HepG2 (cell line): ENCODE results near the gene SERPINA3. TPM values are rescaled to one million over a fixed set of nuclear protein-coding genes. Genes with fewer than 3 reads are reported as not detected.

Experiments
- GABPB1 ChIP-seq: IDR thresholded peaks from 2 replicates; pipeline ENCODE4 v1.6.1; 2016; ENCODE audit warnings: mild to moderate bottlenecking, missing genetic modification reagents, moderate library complexity, missing compliant biosample characterization
- MAF1 ChIP-seq: sonication (generic); formaldehyde crosslinking; IDR thresholded peaks from 2 replicates; pipeline ENCODE4 v1.5.0; 2020; ENCODE audit warnings: missing genetic modification reagents, borderline replicate concordance
- MED13 ChIP-seq: sonication (generic); formaldehyde crosslinking; IDR thresholded peaks from 2 replicates; pipeline ENCODE4 v1.5.0; 2020; ENCODE audit warnings: missing genetic modification reagents
- NKX3-1 ChIP-seq: sonication (generic); formaldehyde crosslinking; IDR thresholded peaks from 2 replicates; pipeline ENCODE4 v1.5.0; 2020; ENCODE audit warnings: missing genetic modification reagents
- RBFOX2 ChIP-seq: fragments of 200-400 bp; formaldehyde crosslinking; IDR thresholded peaks from 2 replicates; pipeline ENCODE4 v1.6.1; 2017; ENCODE audit warnings: low read depth, mild to moderate bottlenecking, low read length
- TEAD3 ChIP-seq: optimal IDR thresholded peaks from 2 replicates; pipeline ENCODE3; 2016; ENCODE audit warnings: borderline replicate concordance
- XRCC5 ChIP-seq: fragments of 200-400 bp; formaldehyde crosslinking; optimal IDR thresholded peaks from 2 replicates; pipeline ENCODE3; 2017; ENCODE audit warnings: mild to moderate bottlenecking, low read length
- ZNF282 ChIP-seq: fragments of 450-650 bp; IDR thresholded peaks from 2 replicates; pipeline ENCODE4 v1.6.1; 2018; ENCODE audit not compliant: partially characterized antibody
- ZNF317 ChIP-seq: sonication (generic); formaldehyde crosslinking; IDR thresholded peaks from 2 replicates; pipeline ENCODE4 v1.5.0; 2020; ENCODE audit warnings: mild to moderate bottlenecking, missing genetic modification reagents
- ZNF570 ChIP-seq: sonication (generic); formaldehyde crosslinking; IDR thresholded peaks from 2 replicates; pipeline ENCODE4 v1.4.0; 2020; ENCODE audit warnings: mild to moderate bottlenecking, missing genetic modification reagents, borderline replicate concordance
- ZNF788 ChIP-seq: sonication (generic); formaldehyde crosslinking; IDR thresholded peaks from 2 replicates; pipeline ENCODE4 v1.5.0; 2020; ENCODE audit warnings: mild to moderate bottlenecking, missing genetic modification reagents, borderline replicate concordance
- polyA plus RNA-seq, 8 experiments: library from polyadenylated mRNA; depleted of rRNA in 3 of 8; stranded (reverse) in 7 of 8; unstranded in 1 of 8; fragments of >200 nt; fragmentation: Illumina TruSeq in 4 of 8; extraction: Trizol in 4 of 8; gene quantifications; 2 replicates each; pipeline versions ENCODE4 v1.2.1 to v1.2.3, GENCODE V29; 2011 to 2016; ENCODE audit warnings: low read depth in 4 of 8, missing spikeins in 1 of 8, mixed read lengths in 1 of 8; ENCODE audit not compliant: insufficient read depth in 1 of 8
- total RNA-seq, 5 experiments: library from RNA; depleted of rRNA; stranded (reverse); fragments of >200 nt; fragmentation: Illumina TruSeq; extraction: Trizol; gene quantifications; 2 replicates each; pipeline ENCODE4 v1.2.3, GENCODE V29; 2016; ENCODE audit warnings: low read depth in 1 of 5
- TF ChIP-seq, protein P1 (sequence below), 2 experiments: sonication (generic) in 1 of 2; formaldehyde crosslinking in 1 of 2; IDR thresholded peaks; 2 replicates each; pipeline versions ENCODE4 v1.4.0 to v1.6.1; 2016 to 2020; ENCODE audit warnings: borderline replicate concordance in 1 of 2, low read depth in 1 of 2, mild to moderate bottlenecking in 1 of 2, missing genetic modification reagents in 1 of 2
- TF ChIP-seq, protein P2 (sequence below): sonication (generic); formaldehyde crosslinking; IDR thresholded peaks from 2 replicates; pipeline ENCODE4 v1.4.0; 2020; ENCODE audit warnings: missing genetic modification reagents
- TF ChIP-seq, protein P3 (sequence below): sonication (generic); formaldehyde crosslinking; IDR thresholded peaks from 2 replicates; pipeline ENCODE4 v1.5.0; 2020; ENCODE audit warnings: mild to moderate bottlenecking, missing genetic modification reagents
- TF ChIP-seq, protein P4 (sequence below): sonication (generic); formaldehyde crosslinking; IDR thresholded peaks from 2 replicates; pipeline ENCODE4 v1.5.1; 2020; ENCODE audit warnings: mild to moderate bottlenecking, moderate library complexity, missing genetic modification reagents
- TF ChIP-seq, protein P5 (sequence below): sonication (generic); formaldehyde crosslinking; IDR thresholded peaks from 2 replicates; pipeline ENCODE4 v1.5.0; 2020; ENCODE audit warnings: missing genetic modification reagents

SERPINA3 gene
- total and polyA plus RNA-seq, 2 of the 13 experiments (the other 11 are each of a cell fraction or from before 2014, with no cell fraction given), result 825 to 2,200 TPM

DNA sequence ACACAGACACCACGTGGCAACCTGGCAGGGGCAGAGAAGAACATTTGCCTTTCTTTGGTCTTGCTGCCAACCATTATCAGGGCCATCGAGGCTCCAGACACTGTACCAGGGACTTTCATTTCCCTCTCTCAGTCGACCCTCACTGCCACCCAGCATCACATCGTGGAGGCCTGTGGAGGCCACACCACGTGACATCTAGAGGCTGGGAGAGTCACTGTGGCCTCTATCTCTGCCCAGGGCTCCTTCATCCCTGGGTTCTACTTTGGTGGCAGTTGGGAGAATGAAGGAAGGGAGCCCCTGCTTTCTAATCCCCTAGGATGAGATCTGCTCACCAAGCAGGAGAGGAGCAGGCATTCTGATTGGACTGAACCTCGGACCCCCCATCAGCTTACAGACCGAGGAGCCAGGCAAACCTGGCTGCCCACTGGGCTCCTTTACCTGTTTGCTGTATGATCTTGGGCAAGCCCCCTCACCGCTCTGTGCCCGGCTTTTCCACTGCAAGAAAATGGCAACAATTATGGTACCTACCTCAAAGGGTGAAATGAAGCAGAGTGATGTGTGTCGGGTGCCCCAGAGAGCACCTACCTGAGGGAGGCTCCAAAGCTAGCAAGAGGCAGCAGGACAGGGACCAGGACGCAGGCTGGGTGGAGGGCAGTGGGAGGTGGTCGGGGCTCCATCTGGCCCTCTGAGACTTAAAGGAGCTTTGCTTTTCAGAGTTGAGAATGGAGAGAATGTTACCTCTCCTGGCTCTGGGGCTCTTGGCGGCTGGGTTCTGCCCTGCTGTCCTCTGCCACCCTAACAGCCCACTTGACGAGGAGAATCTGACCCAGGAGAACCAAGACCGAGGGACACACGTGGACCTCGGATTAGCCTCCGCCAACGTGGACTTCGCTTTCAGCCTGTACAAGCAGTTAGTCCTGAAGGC lies 1.8 kb downstream of the SERPINA3 start (continued):
- TF ChIP-seq, protein P1, sequence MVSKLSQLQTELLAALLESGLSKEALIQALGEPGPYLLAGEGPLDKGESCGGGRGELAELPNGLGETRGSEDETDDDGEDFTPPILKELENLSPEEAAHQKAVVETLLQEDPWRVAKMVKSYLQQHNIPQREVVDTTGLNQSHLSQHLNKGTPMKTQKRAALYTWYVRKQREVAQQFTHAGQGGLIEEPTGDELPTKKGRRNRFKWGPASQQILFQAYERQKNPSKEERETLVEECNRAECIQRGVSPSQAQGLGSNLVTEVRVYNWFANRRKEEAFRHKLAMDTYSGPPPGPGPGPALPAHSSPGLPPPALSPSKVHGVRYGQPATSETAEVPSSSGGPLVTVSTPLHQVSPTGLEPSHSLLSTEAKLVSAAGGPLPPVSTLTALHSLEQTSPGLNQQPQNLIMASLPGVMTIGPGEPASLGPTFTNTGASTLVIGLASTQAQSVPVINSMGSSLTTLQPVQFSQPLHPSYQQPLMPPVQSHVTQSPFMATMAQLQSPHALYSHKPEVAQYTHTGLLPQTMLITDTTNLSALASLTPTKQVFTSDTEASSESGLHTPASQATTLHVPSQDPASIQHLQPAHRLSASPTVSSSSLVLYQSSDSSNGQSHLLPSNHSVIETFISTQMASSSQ (IDR thresholded peaks at IDR 0.05; ENCODE audit: low read depth), result no peak
- TF ChIP-seq, protein P1 (CRISPR knock-in tag; IDR thresholded peaks at IDR 0.05; ENCODE audit: borderline replicate concordance), result no peak
- TF ChIP-seq NKX3-1 (CRISPR knock-in tag), result no peak
- no peak for TF ChIP-seq ZNF317
- peak; percentile 20 for TF ChIP-seq TEAD3 (CRISPR knock-in tag)
- TF ChIP-seq, protein P2, sequence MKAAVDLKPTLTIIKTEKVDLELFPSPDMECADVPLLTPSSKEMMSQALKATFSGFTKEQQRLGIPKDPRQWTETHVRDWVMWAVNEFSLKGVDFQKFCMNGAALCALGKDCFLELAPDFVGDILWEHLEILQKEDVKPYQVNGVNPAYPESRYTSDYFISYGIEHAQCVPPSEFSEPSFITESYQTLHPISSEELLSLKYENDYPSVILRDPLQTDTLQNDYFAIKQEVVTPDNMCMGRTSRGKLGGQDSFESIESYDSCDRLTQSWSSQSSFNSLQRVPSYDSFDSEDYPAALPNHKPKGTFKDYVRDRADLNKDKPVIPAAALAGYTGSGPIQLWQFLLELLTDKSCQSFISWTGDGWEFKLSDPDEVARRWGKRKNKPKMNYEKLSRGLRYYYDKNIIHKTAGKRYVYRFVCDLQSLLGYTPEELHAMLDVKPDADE, result no peak
- no peak for TF ChIP-seq ZNF570 (CRISPR knock-in tag)
- TF ChIP-seq, protein P3, sequence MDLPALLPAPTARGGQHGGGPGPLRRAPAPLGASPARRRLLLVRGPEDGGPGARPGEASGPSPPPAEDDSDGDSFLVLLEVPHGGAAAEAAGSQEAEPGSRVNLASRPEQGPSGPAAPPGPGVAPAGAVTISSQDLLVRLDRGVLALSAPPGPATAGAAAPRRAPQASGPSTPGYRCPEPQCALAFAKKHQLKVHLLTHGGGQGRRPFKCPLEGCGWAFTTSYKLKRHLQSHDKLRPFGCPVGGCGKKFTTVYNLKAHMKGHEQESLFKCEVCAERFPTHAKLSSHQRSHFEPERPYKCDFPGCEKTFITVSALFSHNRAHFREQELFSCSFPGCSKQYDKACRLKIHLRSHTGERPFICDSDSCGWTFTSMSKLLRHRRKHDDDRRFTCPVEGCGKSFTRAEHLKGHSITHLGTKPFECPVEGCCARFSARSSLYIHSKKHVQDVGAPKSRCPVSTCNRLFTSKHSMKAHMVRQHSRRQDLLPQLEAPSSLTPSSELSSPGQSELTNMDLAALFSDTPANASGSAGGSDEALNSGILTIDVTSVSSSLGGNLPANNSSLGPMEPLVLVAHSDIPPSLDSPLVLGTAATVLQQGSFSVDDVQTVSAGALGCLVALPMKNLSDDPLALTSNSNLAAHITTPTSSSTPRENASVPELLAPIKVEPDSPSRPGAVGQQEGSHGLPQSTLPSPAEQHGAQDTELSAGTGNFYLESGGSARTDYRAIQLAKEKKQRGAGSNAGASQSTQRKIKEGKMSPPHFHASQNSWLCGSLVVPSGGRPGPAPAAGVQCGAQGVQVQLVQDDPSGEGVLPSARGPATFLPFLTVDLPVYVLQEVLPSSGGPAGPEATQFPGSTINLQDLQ (CRISPR knock-in tag), result 0 out of 2 replicates have a peak, but pooled peaks have one; percentile 46
- TF ChIP-seq ZNF788 (CRISPR knock-in tag), result no peak
- TF ChIP-seq, protein P4, sequence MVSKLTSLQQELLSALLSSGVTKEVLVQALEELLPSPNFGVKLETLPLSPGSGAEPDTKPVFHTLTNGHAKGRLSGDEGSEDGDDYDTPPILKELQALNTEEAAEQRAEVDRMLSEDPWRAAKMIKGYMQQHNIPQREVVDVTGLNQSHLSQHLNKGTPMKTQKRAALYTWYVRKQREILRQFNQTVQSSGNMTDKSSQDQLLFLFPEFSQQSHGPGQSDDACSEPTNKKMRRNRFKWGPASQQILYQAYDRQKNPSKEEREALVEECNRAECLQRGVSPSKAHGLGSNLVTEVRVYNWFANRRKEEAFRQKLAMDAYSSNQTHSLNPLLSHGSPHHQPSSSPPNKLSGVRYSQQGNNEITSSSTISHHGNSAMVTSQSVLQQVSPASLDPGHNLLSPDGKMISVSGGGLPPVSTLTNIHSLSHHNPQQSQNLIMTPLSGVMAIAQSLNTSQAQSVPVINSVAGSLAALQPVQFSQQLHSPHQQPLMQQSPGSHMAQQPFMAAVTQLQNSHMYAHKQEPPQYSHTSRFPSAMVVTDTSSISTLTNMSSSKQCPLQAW (CRISPR knock-in tag), result no peak
- TF ChIP-seq XRCC5, result peak; percentile 34
- no peak for TF ChIP-seq MED13 (CRISPR knock-in tag)
- TF ChIP-seq, protein P5, sequence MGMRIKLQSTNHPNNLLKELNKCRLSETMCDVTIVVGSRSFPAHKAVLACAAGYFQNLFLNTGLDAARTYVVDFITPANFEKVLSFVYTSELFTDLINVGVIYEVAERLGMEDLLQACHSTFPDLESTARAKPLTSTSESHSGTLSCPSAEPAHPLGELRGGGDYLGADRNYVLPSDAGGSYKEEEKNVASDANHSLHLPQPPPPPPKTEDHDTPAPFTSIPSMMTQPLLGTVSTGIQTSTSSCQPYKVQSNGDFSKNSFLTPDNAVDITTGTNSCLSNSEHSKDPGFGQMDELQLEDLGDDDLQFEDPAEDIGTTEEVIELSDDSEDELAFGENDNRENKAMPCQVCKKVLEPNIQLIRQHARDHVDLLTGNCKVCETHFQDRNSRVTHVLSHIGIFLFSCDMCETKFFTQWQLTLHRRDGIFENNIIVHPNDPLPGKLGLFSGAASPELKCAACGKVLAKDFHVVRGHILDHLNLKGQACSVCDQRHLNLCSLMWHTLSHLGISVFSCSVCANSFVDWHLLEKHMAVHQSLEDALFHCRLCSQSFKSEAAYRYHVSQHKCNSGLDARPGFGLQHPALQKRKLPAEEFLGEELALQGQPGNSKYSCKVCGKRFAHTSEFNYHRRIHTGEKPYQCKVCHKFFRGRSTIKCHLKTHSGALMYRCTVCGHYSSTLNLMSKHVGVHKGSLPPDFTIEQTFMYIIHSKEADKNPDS (CRISPR knock-in tag), result no peak
- TF ChIP-seq MAF1 (CRISPR knock-in tag), result 0 out of 2 replicates have a peak, but pooled peaks have one; percentile 13
- TF ChIP-seq GABPB1 (CRISPR knock-in tag), result no peak
- peak; percentile 55 for TF ChIP-seq RBFOX2
- TF ChIP-seq ZNF282, result no peak
